Mucosa of rectum (tissue), 2 donors: ENCODE data around the gene SLC1A2.
A peak's percentile ranks its signal among the peaks of the same experiment; 100 is the strongest.

Source experiments
- H3K27ac ChIP-seq, 2 donors: one replicate each; pipeline ENCODE4 v1.7.0; 2013; ENCODE audit warnings: inconsistent platforms in 2 of 2, low read depth in 2 of 2, low read length in 2 of 2
- H3K27me3 ChIP-seq, 2 donors: one replicate each; pipeline ENCODE4 v1.7.0; 2013; ENCODE audit warnings: low read length in 2 of 2; ENCODE audit not compliant: control insufficient read depth in 2 of 2, insufficient read depth in 2 of 2
- H3K36me3 ChIP-seq, 2 donors: one replicate each; pipeline ENCODE4 v1.7.0; 2013; ENCODE audit warnings: low read length in 2 of 2; ENCODE audit not compliant: control insufficient read depth in 2 of 2, insufficient read depth in 2 of 2
- H3K4me1 ChIP-seq, 2 donors: one replicate each; pipeline ENCODE4 v1.7.0; 2013; ENCODE audit warnings: low read length in 2 of 2, mild to moderate bottlenecking in 1 of 2; ENCODE audit not compliant: control insufficient read depth in 2 of 2, insufficient read depth in 2 of 2
- H3K4me3 ChIP-seq, 2 donors: one replicate each; pipeline ENCODE4 v1.7.0; 2013; ENCODE audit warnings: low read length in 2 of 2
- H3K9ac ChIP-seq, 2 donors: one replicate each; pipeline ENCODE4 v1.7.0; 2013; ENCODE audit warnings: low read length in 2 of 2, low read depth in 1 of 2, mild to moderate bottlenecking in 1 of 2
- H3K9me3 ChIP-seq, 2 donors: one replicate each; pipeline ENCODE4 v1.7.0; 2013; ENCODE audit warnings: low read length in 2 of 2; ENCODE audit not compliant: control insufficient read depth in 2 of 2
- donor health status: healthy.
- donor health status: Normal muscosa, but diverticular disease.

The SLC1A2 gene

DNA sequence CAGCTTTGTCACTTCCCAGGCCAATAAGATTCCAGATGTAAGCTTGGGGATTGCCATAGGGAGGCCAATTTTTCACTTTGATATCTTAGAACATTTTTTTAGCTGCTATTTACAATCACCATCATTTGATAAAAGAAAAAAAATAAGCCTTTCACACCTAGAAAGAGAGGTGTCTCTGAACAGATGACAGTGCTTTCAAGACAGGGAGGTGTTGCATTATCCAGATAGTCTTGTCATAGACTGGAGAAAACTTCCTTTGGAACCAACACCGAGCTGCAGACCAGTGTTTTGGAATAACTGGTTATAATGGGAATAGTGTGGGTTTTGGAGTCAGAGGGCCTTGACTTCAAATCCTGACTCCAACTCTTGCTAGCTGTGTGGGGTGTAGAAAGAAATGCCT is 101.0 kb downstream of the SLC1A2 start:
- Histone ChIP-seq H3K27ac (no peak overlapping the region), H3K27me3 (no peaks in the 10 kb centered on the region), H3K9ac (no peak overlapping the region), H3K4me3 (no peak overlapping the region), H3K36me3 (no peaks in the 10 kb centered on the region), H3K9me3 (no peaks in the 10 kb centered on the region), H3K4me1 (no peaks in the 10 kb centered on the region)

DNA sequence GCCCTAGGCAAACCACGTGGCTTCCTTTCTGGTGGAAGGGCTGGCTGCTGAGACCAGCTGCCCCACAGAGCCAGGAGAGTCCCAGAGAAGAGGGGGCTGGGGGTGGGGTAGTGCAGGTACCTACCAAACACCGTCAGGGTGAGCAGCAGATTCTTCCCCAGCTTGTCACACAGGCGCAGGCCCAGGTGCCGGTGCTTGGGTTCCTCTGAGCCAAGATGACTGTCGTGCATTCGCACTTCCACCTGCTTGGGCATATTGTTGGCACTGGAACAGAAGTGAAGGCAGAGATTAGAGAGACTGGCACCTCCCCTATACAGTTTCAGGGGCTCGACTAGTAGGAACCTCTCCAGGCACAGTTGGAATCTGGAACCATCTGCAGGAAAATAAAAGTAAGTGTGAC is 102.1 kb downstream of the SLC1A2 start:
- H3K36me3 ChIP-seq = no peaks in the 10 kb centered on the region
- no peaks in the 10 kb centered on the region for H3K4me1 ChIP-seq
- H3K27ac ChIP-seq = no peak overlapping the region
- H3K9ac ChIP-seq = no peak overlapping the region
- H3K9me3 ChIP-seq = no peaks in the 10 kb centered on the region
- no peak overlapping the region for H3K4me3 ChIP-seq
- H3K27me3 ChIP-seq = no peaks in the 10 kb centered on the region

DNA sequence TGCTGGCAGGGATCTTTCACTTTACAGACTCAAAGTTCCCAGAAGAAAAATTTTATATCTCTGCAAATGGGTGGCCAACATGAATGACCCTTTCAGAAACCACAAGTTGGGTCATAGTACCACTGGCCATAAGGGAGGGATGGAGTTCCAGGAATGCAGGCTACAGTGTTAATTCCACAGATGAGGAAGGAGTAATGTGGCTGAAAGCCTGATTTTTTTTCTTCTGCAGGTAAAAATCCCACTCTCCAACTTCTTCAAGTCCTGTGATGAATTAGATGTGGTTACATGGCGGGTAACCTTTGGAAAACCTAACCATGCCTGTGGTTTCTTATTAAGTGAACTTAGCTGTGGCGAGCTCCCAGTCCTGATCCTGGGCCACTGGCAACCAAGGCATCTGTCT is 103.2 kb downstream of the SLC1A2 start:
- H3K4me1 ChIP-seq = no peaks in the 10 kb centered on the region
- no peak overlapping the region for H3K27ac ChIP-seq
- no peaks in the 10 kb centered on the region for H3K36me3 ChIP-seq
- H3K27me3 ChIP-seq = no peaks in the 10 kb centered on the region
- H3K9me3 ChIP-seq = no peaks in the 10 kb centered on the region
- H3K9ac ChIP-seq = no peak overlapping the region
- no peak overlapping the region for H3K4me3 ChIP-seq

DNA sequence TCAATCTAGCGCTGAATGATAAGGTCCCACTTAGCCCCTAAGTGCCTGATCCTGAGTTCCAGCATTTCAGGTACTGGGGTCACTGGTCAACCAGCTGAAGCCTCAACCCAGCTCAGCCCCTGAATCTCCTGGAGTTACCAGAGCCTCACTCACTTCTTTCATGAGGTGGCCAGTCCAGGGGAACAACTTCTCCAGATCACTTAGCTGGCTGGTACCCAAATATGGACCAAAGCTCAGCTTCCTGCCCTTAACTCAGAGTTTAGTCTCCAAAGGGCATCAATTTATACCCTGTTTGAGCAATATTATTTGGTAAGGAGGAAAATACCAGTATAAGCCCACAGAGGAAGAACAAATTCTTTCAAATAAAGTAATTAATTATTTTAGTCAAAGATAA is 105.6 kb downstream of the SLC1A2 start:
- Histone ChIP-seq H3K4me1 (no peaks in the 10 kb centered on the region), H3K27ac (no peak overlapping the region), H3K36me3 (no peaks in the 10 kb centered on the region), H3K9ac (no peak overlapping the region), H3K4me3 (no peak overlapping the region), H3K27me3 (no peaks in the 10 kb centered on the region), H3K9me3 (no peaks in the 10 kb centered on the region)

DNA sequence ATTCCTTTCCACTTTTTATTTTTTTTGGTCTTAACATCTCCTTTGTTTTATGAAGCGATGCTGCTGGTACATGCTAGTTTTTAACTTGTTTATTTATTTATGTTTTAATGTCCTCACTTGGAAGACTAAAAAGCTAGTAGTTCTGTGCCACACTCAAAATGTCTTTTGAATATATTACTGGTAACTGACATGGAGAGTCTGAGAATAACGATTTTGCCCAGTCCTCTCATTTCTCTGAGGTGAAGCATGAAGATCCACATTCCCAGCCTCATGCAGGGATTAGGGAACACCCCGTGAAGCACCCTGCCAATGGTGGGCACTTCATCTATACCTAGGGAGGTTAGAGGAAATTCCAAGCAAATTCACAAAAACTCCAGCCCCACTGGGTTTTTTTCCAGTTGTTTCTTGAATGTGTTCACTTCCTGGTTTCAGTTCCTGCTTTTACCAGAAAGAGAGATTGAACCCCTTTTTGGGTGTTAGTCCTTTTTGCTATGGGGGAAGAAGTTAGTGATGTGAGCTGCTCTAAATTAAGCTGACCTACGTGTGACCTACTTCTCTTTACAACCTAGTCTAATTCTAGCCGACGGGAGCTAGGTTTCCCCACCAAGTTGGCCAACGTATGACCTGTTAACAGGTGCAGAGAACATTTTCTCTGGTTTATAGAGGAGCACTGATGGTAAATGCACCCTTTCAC is 106.1 kb downstream of the SLC1A2 start:
- no peaks in the 10 kb centered on the region for H3K36me3 ChIP-seq
- H3K9ac ChIP-seq = no peak overlapping the region
- H3K4me3 ChIP-seq = no peak overlapping the region
- H3K9me3 ChIP-seq = no peaks in the 10 kb centered on the region
- no peaks in the 10 kb centered on the region for H3K4me1 ChIP-seq
- no peaks in the 10 kb centered on the region for H3K27me3 ChIP-seq
- no peak overlapping the region for H3K27ac ChIP-seq

DNA sequence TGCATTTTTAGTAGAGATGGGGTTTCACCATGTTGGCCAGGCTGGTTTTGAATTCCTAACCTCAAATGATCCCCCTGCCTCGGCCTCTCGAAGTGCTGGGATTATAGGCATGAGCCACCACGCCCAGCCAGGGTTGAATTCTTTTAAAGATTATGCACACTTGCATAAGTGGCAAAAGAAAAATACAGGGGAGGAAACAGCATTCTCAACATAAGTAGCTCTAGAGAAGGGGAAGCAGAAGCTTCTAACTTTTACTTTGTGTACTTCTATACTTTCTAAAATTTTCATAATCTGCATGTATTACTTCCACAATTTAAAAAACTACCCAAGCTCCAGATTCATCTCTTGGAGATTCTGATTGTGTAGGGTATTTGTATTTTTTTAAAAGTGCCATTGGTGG is 108.0 kb downstream of the SLC1A2 start:
- no peaks in the 10 kb centered on the region for H3K36me3 ChIP-seq
- no peak overlapping the region for H3K4me3 ChIP-seq
- H3K27ac ChIP-seq = no peak overlapping the region
- no peaks in the 10 kb centered on the region for H3K27me3 ChIP-seq
- no peak overlapping the region for H3K9ac ChIP-seq
- no peaks in the 10 kb centered on the region for H3K9me3 ChIP-seq
- H3K4me1 ChIP-seq = no peaks in the 10 kb centered on the region

DNA sequence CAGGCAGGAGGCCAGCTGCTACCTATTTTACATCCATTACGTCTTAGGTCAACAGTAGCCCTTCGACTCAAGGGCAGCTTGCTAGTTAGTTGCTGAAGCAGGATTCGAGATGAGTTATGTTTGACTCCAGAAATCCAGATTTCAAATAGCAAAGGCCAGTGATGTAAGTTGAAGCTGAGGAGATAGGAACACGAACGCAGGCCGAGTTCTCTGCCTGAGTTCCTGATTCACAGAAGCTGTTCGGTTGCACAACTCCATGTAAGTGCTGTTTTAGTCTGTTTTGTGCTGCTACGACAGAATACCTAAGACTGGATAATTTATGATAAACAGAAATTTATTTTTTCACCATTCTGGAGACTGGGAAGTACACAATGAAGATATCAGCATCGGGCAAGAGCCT is 111.2 kb downstream of the SLC1A2 start:
- Histone ChIP-seq H3K9me3 (no peaks in the 10 kb centered on the region), H3K27me3 (no peaks in the 10 kb centered on the region), H3K27ac (no peak overlapping the region), H3K4me3 (no peak overlapping the region), H3K36me3 (no peaks in the 10 kb centered on the region), H3K4me1 (peaks cover 0 to 5% of the 10 kb centered on the region in 2 donors), H3K9ac (no peak overlapping the region)

DNA sequence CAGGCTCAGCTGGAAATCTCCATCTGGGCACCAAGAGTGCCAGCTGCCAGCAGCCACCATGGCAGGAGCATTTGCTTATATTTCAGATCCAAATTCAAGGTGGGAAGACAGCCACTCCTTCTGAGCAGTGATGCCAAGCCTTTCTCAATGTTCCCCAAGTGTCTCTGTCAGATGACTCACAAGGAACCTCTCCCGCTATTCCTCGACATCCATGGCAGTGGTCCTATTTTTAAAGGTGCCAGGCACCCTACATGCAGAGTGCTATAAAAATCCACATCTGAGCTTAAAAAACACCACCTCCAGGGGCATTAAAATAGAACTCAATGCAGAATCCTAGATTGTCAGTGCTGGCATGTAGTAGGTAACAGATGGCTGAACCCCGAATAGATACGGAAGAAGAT is 112.1 kb downstream of the SLC1A2 start:
- H3K27ac ChIP-seq = no peak overlapping the region
- H3K4me3 ChIP-seq = no peak overlapping the region
- H3K9ac ChIP-seq = no peak overlapping the region
- no peaks in the 10 kb centered on the region for H3K36me3 ChIP-seq
- no peaks in the 10 kb centered on the region for H3K27me3 ChIP-seq
- H3K9me3 ChIP-seq = no peaks in the 10 kb centered on the region
- peaks cover 0 to 5% of the 10 kb centered on the region in 2 donors for H3K4me1 ChIP-seq

DNA sequence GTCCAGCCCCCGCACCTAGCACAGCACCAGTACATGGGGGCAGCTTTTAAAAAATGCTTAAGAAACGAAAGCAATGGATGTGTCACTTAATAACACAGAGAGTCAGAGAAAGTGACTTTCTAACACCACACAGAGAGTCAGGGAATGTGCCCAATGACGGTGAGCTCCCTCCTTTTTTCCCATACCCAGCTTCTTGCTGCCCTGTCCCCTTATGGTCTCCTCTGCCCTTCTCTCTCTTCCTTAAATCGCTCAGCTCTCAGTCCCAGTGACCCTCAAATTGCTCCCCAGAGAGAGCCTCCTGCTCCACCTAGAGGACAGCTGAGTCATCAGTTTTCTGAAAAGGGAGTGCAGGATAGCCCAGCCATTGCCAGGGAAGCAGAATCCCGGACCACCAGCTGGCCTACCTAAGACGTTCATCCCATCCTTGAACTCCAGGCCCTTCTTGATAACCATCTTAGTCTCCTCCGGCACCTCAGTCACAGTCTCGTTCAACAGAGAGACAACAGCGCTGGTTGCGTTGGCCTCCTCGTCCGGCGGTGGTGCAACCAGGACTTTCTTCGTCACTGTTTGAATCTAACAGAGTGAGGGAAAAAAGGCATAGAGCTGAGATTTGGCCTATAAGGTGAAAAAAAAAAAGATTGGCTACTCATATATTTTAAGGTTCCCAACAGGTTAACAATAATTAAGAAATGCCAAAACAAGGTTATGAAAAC is 113.5 kb downstream of the SLC1A2 start:
- no peaks in the 10 kb centered on the region for H3K27me3 ChIP-seq
- H3K4me1 ChIP-seq = peaks cover 0 to 5% of the 10 kb centered on the region in 2 donors
- H3K27ac ChIP-seq = no peak overlapping the region
- H3K9ac ChIP-seq = peak overlapping the region in 1 of 2 donors; percentile 11
- H3K4me3 ChIP-seq = no peak overlapping the region
- no peaks in the 10 kb centered on the region for H3K9me3 ChIP-seq
- H3K36me3 ChIP-seq = no peaks in the 10 kb centered on the region

DNA sequence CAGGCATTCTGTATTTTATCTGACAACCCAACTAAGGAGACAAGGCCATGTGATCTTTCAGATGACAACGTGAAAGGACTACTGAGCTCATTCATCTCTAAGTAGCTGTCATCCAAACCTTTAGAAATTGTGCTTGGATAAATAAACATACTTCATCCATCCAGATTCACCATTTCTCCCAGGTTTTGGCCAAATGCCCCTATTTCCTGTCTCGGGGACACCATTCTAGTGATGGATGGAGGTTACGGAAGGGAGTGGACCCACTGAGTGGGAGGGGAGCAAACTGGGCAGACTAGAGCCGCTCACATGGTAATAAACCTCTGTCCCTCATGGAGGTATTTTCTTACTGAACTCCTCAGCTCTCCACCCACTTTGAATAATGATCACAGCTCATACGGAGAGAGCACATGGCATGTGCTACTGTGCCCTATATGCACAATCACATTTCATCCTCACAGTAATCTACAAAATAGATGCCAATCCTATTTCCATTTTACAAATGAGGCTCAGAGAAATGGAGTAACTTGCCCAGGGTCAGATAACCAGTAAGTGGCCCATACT is 114.4 kb downstream of the SLC1A2 start:
- H3K4me3 ChIP-seq = no peak overlapping the region
- H3K9me3 ChIP-seq = no peaks in the 10 kb centered on the region
- no peak overlapping the region for H3K9ac ChIP-seq
- no peaks in the 10 kb centered on the region for H3K27me3 ChIP-seq
- H3K4me1 ChIP-seq = peaks cover 0 to 5% of the 10 kb centered on the region in 2 donors
- no peaks in the 10 kb centered on the region for H3K36me3 ChIP-seq
- no peak overlapping the region for H3K27ac ChIP-seq
